Activated CD4-positive, alpha-beta T cell treated with anti-CD3 and anti-CD28 coated beads, Interleukin-2, amount 50 U/mL, for 48 hours (primary cell): ENCODE results near the gene IFITM5.
"Not testable (repeated sequence)": the region's sequence is repeated elsewhere in the genome, so short reads cannot be mapped to it uniquely, and the experiment has no call there.

ENCODE experiments used
- DNase-seq, 2 experiments: peaks; one replicate each; pipeline ENCODE4 v3.0.0-alpha.2; 2020

IFITM5 gene

DNA sequence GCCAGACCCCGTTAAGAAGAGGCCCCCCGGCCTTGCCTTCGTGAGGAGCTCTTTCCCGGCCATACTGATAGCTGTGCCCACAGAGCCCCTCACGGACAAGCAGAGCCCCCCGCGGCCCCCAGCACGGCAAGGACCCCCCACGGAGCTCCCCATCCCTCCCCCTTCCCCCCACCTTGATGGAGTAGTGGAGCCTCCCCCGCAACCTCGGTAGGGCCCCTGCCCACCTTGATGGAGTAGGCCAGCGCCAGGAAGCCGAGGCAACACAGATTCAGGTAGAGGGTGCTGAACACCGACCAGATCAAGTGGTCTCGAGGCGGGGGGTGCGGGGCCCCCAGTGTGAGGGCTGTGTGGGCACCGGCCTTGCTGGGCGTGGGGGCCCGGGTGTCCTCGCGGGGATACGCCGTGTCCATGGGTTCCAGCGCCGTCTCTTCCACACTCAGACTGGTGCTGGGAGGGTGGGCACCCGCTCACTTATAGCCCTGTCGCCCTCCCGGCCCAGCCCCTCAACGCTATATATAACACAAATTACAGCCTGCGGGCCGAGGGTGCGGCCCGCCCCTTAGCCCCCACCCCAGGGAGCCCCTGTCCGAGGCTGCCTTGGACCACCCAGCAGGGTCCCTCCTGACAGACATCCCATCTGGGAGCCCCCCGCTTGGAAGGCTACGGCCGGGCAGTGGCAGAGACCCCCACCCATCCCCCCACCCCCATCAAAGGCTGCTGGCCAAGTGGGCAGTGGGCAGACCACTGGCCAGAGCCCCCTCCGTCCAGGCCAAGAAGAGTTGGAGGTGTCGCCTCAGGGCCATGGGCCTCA, at the start of gene IFITM5:
Gene IFITM5 (minus strand): TSS at position 446 of the 811 bp plus-strand sequence. CDS start 36 bp downstream, at position 410.
- DNase-seq, result no peak

DNA sequence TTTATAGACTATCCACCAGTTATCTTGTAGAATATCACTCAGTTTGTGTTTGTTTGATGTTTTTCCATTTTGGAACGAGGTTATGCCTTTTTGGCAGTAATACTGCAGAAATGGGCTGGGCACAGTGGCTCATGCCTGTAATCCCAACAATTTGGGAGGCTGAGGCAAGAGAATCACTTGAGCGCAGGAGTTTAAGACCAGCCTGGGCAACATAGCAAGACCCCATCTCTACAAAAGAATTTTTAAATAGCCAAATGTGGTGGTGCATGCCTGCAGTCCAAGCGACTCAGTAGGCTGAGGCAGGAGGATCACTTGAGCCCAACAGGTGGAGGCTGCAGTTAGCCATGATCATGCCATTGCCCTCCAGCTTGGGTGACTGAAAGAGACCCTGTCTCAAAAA, 47.2 kb upstream of the IFITM5 start:
- DNase-seq, result no peak

GRCh38 chr11:344836-345578, 45.7 kb upstream of the IFITM5 start:
- no peak for DNase-seq

GRCh38 chr11:342328-342727, 43.0 kb upstream of the IFITM5 start:
- DNase-seq, result no peak

DNA sequence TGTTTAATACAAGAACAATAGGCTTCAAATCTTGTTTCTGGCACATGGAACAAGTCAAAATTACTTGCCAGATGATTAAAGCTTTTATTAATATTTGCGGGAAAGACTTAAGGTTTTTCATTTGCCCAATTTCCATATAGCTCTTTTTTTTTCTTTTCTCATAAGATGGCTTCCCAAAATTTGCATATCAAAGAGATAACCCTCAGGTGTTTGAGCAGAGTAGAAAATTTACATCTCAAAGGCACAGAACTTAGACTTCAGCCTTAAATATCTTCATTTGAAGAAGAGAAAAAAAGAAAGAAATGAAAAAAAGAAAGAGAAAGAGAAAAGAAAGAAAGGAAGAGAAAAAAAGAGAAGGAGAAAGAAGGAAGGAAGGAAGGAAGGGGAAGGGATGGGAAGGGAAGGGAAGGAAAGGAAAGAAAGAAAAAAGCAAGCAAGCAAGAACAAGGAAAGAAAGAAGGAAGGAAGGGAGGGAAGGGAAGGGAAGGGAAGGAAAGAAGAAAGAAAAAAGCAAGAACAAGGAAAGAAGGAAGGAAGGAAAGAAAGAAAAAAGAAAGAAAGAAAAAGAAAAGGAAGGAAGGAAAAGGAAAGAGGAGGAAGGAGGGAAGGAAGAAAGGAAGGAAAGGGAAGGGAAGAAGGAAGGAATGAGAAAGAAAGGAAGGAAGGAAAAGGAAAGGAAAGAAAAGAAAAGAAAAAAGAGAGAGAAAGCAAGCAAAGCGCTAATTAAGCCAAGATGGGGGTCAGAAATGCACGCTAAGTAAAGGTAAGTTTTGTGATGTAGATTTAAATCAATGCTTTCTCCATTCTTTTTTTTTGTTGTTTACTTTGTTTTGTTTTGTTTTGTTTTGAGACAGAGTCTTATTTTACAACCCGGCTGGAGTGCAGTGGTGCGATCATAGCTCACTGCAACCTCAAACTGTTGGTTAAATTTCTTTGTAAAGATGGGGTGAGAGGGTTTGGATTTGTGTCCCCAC, 41.5 kb upstream of the IFITM5 start:
- no peak for DNase-seq

- no peak for DNase-seq
These were observed 40.6 kb upstream of the IFITM5 start for GRCh38 chr11:339963-340362.

- DNase-seq, result no peak
These were observed 38.4 kb upstream of the IFITM5 start for GRCh38 chr11:337711-338110.

DNA sequence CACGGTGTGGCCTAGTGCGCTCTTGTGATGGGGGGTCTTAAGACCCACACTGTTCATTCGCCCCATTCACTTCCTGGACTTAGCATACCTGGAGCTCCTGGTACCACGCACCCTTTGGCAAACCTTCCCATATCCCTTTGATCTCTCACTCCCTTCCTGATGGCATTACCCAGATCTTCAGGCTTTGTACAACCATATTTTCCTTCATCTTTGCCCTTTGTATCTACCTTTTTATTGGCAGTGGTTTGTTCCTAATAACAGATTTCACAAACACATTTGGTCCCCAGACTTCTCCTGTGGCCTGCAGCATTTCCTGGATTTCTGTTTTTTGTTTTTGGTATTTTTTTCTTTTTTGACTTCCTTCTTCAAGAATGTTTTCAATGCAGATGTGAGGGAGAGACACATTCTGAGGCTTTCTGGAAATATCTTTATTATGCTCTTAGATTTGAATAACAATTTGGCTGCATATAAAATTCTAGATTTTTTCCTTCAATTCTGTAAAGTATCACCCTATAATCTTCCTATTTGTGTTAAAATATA, 37.4 kb upstream of the IFITM5 start:
- DNase-seq, result no peak

- DNase-seq, result no peak
These were observed 36.7 kb upstream of the IFITM5 start for GRCh38 chr11:335779-336658.

- DNase-seq, result no peak
These were observed 35.1 kb upstream of the IFITM5 start for GRCh38 chr11:334264-334994.

DNA sequence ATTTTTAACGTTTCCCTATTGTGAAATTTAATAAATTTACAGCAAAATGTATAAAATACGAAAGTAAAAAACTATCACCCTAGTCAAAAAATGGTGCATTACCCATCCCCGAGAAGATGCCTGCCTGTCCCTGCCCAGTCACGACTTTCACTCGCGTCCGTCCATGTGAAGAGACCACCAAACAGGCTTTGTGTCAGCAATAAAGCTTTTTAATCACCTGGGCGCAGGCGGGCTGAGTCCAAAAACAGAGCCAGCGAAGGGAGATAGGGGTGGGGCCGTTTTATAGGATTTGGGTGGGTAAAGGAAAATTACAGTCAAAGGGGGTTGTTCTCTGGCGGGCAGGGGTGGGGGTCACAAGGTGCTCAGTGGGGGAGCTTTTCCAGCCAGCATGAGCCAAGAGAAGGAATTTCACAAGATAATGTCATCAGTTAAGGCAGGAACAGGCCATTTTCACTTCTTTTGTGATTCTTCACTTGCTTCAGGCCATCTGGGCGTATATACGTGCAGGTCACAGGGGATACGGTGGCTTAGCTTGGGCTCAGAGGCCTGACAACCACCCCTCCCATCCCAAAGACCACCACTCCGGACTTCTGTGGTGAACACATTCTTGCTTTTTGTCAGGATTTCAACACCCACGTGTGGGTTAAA, 34.4 kb upstream of the IFITM5 start:
- not testable (repeated sequence) for DNase-seq

- DNase-seq, result no peak
These were observed 33.5 kb upstream of the IFITM5 start for GRCh38 chr11:332651-333480.

- DNase-seq, result no peak
These were observed 32.2 kb upstream of the IFITM5 start for GRCh38 chr11:331358-332060.

GRCh38 chr11:330694-331357, 31.5 kb upstream of the IFITM5 start:
- DNase-seq, result no peak

- DNase-seq, result no peak
These were observed 31.0 kb upstream of the IFITM5 start for GRCh38 chr11:330307-330693.

GRCh38 chr11:329886-330253, 30.5 kb upstream of the IFITM5 start:
- no peak for DNase-seq

- DNase-seq, result not testable (repeated sequence)
These were observed 29.3 kb upstream of the IFITM5 start for GRCh38 chr11:328516-329100.

DNA sequence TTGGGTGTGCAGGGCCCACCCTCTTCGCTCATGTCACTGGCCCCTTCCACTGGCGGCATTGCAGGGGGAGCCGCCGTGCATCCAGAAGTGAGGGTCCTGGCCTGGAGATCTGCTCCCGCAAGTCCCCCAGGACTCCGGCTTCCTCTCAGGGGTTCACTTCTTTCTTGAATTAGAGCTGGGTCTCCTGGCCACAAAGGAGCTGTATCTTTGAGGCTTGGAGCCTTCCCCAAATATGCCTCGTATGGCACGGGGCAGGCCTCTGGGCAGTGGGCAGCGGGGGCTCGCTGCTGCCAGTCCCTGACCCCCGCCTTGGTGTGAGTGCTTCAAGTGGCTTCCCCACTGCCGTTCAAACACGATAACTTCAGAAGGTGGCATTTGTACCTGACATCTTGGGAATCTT, 28.7 kb upstream of the IFITM5 start:
- DNase-seq, result no peak
